Glutamatergic neuron (in vitro differentiated cells): ENCODE measurements around the gene KISS1. TPM values are rescaled to one million over a fixed set of nuclear protein-coding genes. Genes with fewer than 3 reads are reported as not detected.

Source experiments
- DNase-seq: peaks from one replicate; pipeline ENCODE4 v3.0.0; 2022
- H3K27ac Mint-ChIP-seq: one replicate; pipeline ENCODE4 v1.8.0; 2020; ENCODE audit warnings: mild to moderate bottlenecking, mixed read lengths, inconsistent platforms; ENCODE audit not compliant: unreplicated experiment
- H3K27me3 Mint-ChIP-seq: one replicate; pipeline ENCODE4 v1.8.0; 2020; ENCODE audit warnings: mild to moderate bottlenecking, moderate library complexity, mixed read lengths, inconsistent platforms; ENCODE audit not compliant: unreplicated experiment
- H3K36me3 Mint-ChIP-seq: one replicate; pipeline ENCODE4 v1.8.0; 2020; ENCODE audit warnings: mild to moderate bottlenecking, mixed read lengths, inconsistent platforms; ENCODE audit not compliant: unreplicated experiment
- H3K4me1 Mint-ChIP-seq: one replicate; pipeline ENCODE4 v1.8.0; 2020; ENCODE audit warnings: mild to moderate bottlenecking, low read depth, mixed read lengths, inconsistent platforms; ENCODE audit not compliant: unreplicated experiment
- H3K4me3 Mint-ChIP-seq: one replicate; pipeline ENCODE4 v1.8.0; 2020; ENCODE audit warnings: mild to moderate bottlenecking, mixed read lengths, inconsistent platforms; ENCODE audit not compliant: unreplicated experiment
- H3K9me3 Mint-ChIP-seq: one replicate; pipeline ENCODE4 v1.8.0; 2020; ENCODE audit warnings: mild to moderate bottlenecking, moderate library complexity, mixed read lengths, inconsistent platforms; ENCODE audit not compliant: unreplicated experiment
- total RNA-seq: library from RNA; stranded (reverse); fragmentation: NEBNext Ultra II Directional; extraction: Animal tissue kit (Norgen Biotek cat#: 25700); gene quantifications from one replicate; pipeline ENCODE4 v1.2.1, GENCODE V29; 2021; ENCODE audit not compliant: unreplicated experiment
- TF ChIP-seq, protein P1 (sequence below): fragments of 200-600 bp; sonication (generic); IDR thresholded peaks from one replicate; pipeline ENCODE4 v1.5.0; 2021; ENCODE audit not compliant: partially characterized antibody, unreplicated experiment

KISS1 gene
- total RNA-seq, 1 donor from 2014 or later = not detected

GRCh38 chr1:204142032-204142974, 54.0 kb downstream of the KISS1 start:
- Mint-ChIP-seq H3K9me3 (peaks cover 1% of the 10 kb centered on the region), H3K4me1 (no peaks in the 10 kb centered on the region), H3K27me3 (peaks cover 4% of the 10 kb centered on the region), H3K27ac (no peak overlapping the region), H3K4me3 (no peak overlapping the region), H3K36me3 (no peaks in the 10 kb centered on the region)
- TF ChIP-seq, protein P1, sequence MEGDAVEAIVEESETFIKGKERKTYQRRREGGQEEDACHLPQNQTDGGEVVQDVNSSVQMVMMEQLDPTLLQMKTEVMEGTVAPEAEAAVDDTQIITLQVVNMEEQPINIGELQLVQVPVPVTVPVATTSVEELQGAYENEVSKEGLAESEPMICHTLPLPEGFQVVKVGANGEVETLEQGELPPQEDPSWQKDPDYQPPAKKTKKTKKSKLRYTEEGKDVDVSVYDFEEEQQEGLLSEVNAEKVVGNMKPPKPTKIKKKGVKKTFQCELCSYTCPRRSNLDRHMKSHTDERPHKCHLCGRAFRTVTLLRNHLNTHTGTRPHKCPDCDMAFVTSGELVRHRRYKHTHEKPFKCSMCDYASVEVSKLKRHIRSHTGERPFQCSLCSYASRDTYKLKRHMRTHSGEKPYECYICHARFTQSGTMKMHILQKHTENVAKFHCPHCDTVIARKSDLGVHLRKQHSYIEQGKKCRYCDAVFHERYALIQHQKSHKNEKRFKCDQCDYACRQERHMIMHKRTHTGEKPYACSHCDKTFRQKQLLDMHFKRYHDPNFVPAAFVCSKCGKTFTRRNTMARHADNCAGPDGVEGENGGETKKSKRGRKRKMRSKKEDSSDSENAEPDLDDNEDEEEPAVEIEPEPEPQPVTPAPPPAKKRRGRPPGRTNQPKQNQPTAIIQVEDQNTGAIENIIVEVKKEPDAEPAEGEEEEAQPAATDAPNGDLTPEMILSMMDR = no peak
- DNase-seq = no peak

- Mint-ChIP-seq H3K27ac (no peak overlapping the region), H3K4me3 (no peak overlapping the region), H3K9me3 (no peaks in the 10 kb centered on the region), H3K36me3 (no peaks in the 10 kb centered on the region), H3K4me1 (no peaks in the 10 kb centered on the region), H3K27me3 (peaks cover 4% of the 10 kb centered on the region)
- TF ChIP-seq, protein P1 = no peak
- DNase-seq = no peak
Measured at GRCh38 chr1:204141131-204141530, 55.2 kb downstream of the KISS1 start.

Other genes with a start within 250 kb of the KISS1 start
- gene SOX13, start 123.4 kb downstream of the KISS1 start, total RNA-seq = 2.2 TPM
- gene ETNK2, start 44.4 kb downstream of the KISS1 start, total RNA-seq = 5.0 TPM
- not detected for gene REN, start 30.2 kb downstream of the KISS1 start, total RNA-seq
- not detected for gene GOLT1A, start 17.5 kb upstream of the KISS1 start, total RNA-seq
- 72.7 TPM for gene PLEKHA6, start 163.4 kb upstream of the KISS1 start, total RNA-seq
- gene PPP1R15B, start 215.3 kb upstream of the KISS1 start, total RNA-seq = 45.3 TPM